Esophagus squamous epithelium (tissue), 5 donors: ENCODE results near the gene ACLY. TPM values are rescaled to one million over a fixed set of nuclear protein-coding genes. Genes with fewer than 3 reads are reported as not detected.
A peak's percentile ranks its signal among the peaks of the same experiment; 100 is the strongest.

Experiments used
- DNase-seq: peaks from one replicate; lab custom pipeline; 2025; lab: John Stamatoyannopoulos, UW
- H3K27ac ChIP-seq, 4 donors: fragments of 200-600 bp; sonication (generic); one replicate each; pipeline ENCODE4 v1.5.1; 2016 to 2019; ENCODE audit warnings: mild to moderate bottlenecking in 1 of 4
- H3K27me3 ChIP-seq, 4 donors: fragments of 200-600 bp; sonication (generic); 1 replicate in 3 of 4; 2 replicates in 1 of 4; pipeline versions ENCODE4 v1.5.1 to v1.6.0; 2017 to 2021; ENCODE audit warnings: antibody characterized with exemption in 1 of 4
- H3K36me3 ChIP-seq, 3 donors: fragments of 200-600 bp; sonication (generic); one replicate each; pipeline ENCODE4 v1.5.1; 2016 to 2019
- H3K4me1 ChIP-seq, 3 donors: fragments of 200-600 bp; sonication (generic); one replicate each; pipeline ENCODE4 v1.5.1; 2017 to 2019
- H3K4me3 ChIP-seq, 4 donors: fragments of 200-600 bp; sonication (generic); 1 replicate in 3 of 4; 2 replicates in 1 of 4; pipeline ENCODE4 v1.5.1; 2016 to 2019; ENCODE audit warnings: mild to moderate bottlenecking in 2 of 4, moderate library complexity in 1 of 4
- H3K9me3 ChIP-seq, 3 donors: fragments of 200-600 bp; sonication (generic); one replicate each; pipeline ENCODE4 v1.5.1; 2016 to 2019
- POLR2A ChIP-seq, 4 donors: fragments of 450-650 bp; IDR thresholded peaks; one replicate each; pipeline ENCODE4 v1.6.1; 2017; ENCODE audit warnings: antibody characterized with exemption in 4 of 4, mild to moderate bottlenecking in 4 of 4, moderate library complexity in 3 of 4
- WGBS, 2 donors: methylation state at CpG; one replicate each; pipeline ENCODE4 v1.1.5; 2018; 5-methylcytosine and 5-hydroxymethylcytosine counted together
- intact Hi-C: fragments of 100-400 bp; cut with DNase I; formaldehyde crosslinking; loops from one replicate; pipeline ENCODE4 v1.15.0; 2022
- total RNA-seq, 4 donors: library from RNA; depleted of rRNA; stranded (reverse); fragments of >200 nt; gene quantifications; one replicate each; pipeline ENCODE4 v1.1.0, GENCODE V29; 2016
- TF ChIP-seq, protein P1 (sequence below), 6 experiments: fragments of 450-650 bp in 4 of 6; fragments of 200-600 bp in 2 of 6; sonication (generic) in 2 of 6; IDR thresholded peaks; one replicate each; pipeline ENCODE4 v1.5.1; 2016 to 2019; ENCODE audit warnings: antibody characterized with exemption in 6 of 6, mild to moderate bottlenecking in 4 of 6, moderate library complexity in 4 of 6
- donor health status: DM: yes; HTN: yes; CAD: no.

Gene ACLY
- total RNA-seq, 4 donors from 2014 or later: 51.5 to 121 (median 62.7) TPM

GRCh38 chr17:41925991-41926590, 7.3 kb upstream of the ACLY start:
- TF ChIP-seq, protein P1, sequence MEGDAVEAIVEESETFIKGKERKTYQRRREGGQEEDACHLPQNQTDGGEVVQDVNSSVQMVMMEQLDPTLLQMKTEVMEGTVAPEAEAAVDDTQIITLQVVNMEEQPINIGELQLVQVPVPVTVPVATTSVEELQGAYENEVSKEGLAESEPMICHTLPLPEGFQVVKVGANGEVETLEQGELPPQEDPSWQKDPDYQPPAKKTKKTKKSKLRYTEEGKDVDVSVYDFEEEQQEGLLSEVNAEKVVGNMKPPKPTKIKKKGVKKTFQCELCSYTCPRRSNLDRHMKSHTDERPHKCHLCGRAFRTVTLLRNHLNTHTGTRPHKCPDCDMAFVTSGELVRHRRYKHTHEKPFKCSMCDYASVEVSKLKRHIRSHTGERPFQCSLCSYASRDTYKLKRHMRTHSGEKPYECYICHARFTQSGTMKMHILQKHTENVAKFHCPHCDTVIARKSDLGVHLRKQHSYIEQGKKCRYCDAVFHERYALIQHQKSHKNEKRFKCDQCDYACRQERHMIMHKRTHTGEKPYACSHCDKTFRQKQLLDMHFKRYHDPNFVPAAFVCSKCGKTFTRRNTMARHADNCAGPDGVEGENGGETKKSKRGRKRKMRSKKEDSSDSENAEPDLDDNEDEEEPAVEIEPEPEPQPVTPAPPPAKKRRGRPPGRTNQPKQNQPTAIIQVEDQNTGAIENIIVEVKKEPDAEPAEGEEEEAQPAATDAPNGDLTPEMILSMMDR (IDR thresholded peaks at IDR 0.05): no peak
- no peak for TF ChIP-seq POLR2A (IDR thresholded peaks at IDR 0.05)
- Histone ChIP-seq H3K27me3 (no peaks in the 10 kb centered on the region), H3K4me1 (peaks cover 0 to 20% (median 0%) of the 10 kb centered on the region in 3 donors), H3K36me3 (no peaks in the 10 kb centered on the region), H3K27ac (no peak overlapping the region), H3K9me3 (no peaks in the 10 kb centered on the region), H3K4me3 (no peak overlapping the region)
- 72 to 82% methylated on average over 7 of the region's 7 CpGs for WGBS, 2 donors
- DNase-seq: no peak
- intact Hi-C loops: no loop called here

DNA sequence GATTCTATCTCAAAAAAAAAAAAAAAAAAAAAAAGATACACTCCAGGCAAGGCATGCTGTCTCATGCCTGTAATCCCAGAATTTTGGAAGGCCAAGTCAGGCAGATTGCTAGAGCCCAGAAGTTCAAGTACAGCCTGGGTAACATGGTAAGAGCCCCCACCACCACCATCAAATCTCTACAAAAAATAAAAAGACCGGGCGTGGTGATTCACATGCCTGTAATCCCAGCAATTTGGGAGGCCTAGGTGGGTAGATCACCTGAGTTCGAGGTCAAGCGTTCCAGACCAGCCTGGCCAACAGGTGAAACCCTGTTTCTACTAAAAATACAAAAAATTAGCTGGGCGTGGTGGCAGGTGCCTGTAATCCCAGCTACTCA, 1.8 kb upstream of the ACLY start:
- intact Hi-C loops: no loop called here
- no peaks in the 10 kb centered on the region for H3K9me3 ChIP-seq
- TF ChIP-seq, protein P1 (IDR thresholded peaks at IDR 0.05): no peak
- TF ChIP-seq POLR2A (IDR thresholded peaks at IDR 0.05): no peak
- no peaks in the 10 kb centered on the region for H3K27me3 ChIP-seq
- 92 to 93% methylated on average over 5 of the region's 5 CpGs for WGBS, 2 donors
- no peaks in the 10 kb centered on the region for H3K36me3 ChIP-seq
- H3K4me1 ChIP-seq: peaks cover 21 to 43% (median 25%) of the 10 kb centered on the region in 3 donors
- H3K4me3 ChIP-seq: no peak overlapping the region
- no peak overlapping the region for H3K27ac ChIP-seq
- no peak for DNase-seq

DNA sequence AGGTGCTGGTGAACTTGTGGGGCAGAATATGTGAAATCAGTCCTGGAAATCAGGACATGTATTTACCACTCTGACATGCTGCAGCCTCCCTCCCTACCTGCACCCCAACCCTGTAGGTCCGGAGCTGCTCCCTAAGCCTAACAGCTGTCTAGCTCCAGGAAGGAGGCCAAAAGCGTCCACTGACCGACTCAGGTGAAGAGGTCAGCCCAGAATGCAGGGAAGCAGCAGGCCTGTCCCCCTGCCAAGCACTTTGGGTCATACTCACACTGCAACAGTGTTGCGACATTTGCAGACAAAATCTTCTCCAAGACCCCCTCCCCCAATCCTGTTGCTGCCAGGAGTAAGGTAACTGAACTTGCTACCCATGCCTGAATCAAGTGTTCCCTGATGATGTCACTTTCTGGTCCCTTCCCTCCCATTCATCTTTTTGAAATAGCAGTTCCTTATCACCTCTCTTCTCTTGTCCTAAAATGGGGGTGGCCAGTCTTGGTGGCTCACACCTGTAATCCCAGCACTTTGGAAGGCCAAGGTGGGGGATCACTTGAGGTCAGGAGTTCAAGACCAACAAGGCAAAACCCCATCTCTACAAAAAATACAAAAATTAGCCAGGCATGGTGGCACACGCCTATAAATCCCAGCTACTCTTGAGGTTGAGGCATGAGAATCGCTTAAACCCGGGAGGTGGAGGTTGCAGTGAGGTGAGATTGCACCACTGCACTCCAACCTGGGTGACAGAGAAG, 1.3 kb upstream of the ACLY start:
- no peaks in the 10 kb centered on the region for H3K9me3 ChIP-seq
- H3K27me3 ChIP-seq: no peaks in the 10 kb centered on the region
- WGBS, 2 donors: 51 to 63% methylated on average over 6 to 7 of the region's 7 CpGs
- H3K36me3 ChIP-seq: peaks cover 0 to 2% (median 0%) of the 10 kb centered on the region in 3 donors
- peaks cover 22 to 49% (median 25%) of the 10 kb centered on the region in 3 donors for H3K4me1 ChIP-seq
- TF ChIP-seq, protein P1 (IDR thresholded peaks at IDR 0.05): no peak
- TF ChIP-seq POLR2A (IDR thresholded peaks at IDR 0.05): no peak
- H3K27ac ChIP-seq: peak overlapping the region; percentile 89 to 96 (median 94)
- intact Hi-C loops: no loop called here
- DNase-seq: no peak
- H3K4me3 ChIP-seq: peak overlapping the region in 2 of 4 donors; percentile 89 to 99

GRCh38 chr17:41919165-41919817, 540 bp upstream of the ACLY start:
- intact Hi-C loops: no loop called here
- no peaks in the 10 kb centered on the region for H3K9me3 ChIP-seq
- peaks cover 0 to 5% (median 0%) of the 10 kb centered on the region in 3 donors for H3K36me3 ChIP-seq
- WGBS, 2 donors: 7 to 13% methylated on average over 10 to 13 of the region's 33 CpGs
- peak overlapping the region; percentile 89 to 99 (median 96) for H3K4me3 ChIP-seq
- peaks cover 23 to 56% (median 25%) of the 10 kb centered on the region in 3 donors for H3K4me1 ChIP-seq
- DNase-seq: no peak
- H3K27me3 ChIP-seq: no peaks in the 10 kb centered on the region
- TF ChIP-seq POLR2A (IDR thresholded peaks at IDR 0.05): no peak
- TF ChIP-seq, protein P1 (IDR thresholded peaks at IDR 0.05): no peak
- H3K27ac ChIP-seq: peak overlapping the region; percentile 89 to 96 (median 94)
